Medulla oblongata (tissue), 1 donor: ENCODE data around the gene OXSR1.

ENCODE experiments used
- DNase-seq: peaks from one replicate; pipeline ENCODE4 v3.0.0-alpha.2; 2015; ENCODE audit errors: extremely low spot score

OXSR1 gene

GRCh38 chr3:38164952-38165721 lies at the start of gene OXSR1:
Gene OXSR1, plus strand, starts transcription at chr3:38165537. Its CDS starts 340 bp downstream, at chr3:38165877.
- DNase-seq, result peak; percentile 100

GRCh38 chr3:38115645-38116427 lies 49.5 kb upstream of the OXSR1 start:
- no peak for DNase-seq

DNA sequence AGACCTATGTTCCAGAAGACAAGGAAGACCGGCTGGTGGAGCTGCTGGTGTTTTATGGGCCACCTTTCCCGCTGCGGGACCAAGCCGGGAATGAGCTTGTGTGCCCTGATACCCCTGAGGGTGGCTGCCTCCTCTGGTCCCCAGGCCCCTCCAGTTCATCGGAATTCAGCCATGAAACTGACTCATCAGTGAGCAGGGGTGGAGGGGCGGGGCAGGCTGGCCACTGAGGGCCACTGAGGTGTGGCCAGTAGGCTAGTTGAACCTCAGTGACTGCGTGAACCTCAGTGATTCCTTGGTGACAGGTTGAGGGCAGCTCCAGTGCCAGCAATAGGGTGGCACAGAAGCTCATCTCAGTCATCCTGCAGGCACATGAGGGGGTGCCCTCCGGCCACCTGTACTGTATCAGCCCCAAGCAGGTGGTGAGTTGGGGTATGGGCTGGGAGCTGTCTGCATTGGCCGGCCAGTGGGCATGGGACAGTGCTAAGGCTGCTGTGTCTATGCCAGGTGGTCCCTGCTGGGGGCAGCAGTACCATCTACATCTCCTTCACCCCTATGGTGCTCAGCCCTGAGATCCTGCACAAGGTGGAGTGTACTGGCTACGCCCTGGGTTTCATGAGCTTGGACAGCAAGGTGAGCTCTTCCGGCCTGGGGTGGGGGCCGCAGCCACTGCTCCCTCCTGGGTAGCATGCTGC lies 48.7 kb upstream of the OXSR1 start:
- no peak for DNase-seq

GRCh38 chr3:38117163-38117716 lies 48.1 kb upstream of the OXSR1 start:
- DNase-seq, result peak; percentile 22

DNA sequence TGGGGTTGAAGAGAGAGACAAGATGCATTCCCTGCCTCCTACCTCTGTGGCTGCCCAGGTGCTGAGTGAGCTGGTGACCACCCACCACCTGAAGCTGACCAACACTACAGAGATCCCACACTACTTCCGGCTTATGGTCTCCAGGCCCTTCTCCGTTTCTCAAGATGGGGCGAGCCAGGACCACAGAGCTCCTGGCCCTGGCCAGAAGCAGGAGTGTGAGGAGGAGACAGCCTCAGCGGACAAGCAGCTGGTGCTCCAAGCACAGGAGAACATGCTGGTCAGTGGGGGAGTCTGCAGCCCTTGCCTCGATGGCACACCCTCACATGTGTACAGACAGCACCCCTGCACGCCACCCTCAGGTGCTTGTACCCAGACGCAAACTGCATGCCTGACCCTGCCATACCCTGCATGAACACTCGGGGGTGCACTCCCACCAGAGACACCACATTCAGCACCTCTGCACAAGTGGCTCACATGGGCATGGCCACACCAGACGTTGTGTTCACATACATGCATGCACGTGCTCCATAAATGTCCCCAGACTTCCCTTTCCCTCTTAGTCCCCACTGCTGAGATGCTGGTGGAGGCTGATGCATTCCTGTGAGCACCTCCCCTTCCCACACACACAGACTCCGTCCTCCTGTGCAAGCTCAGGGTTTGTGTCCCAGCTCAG lies 47.5 kb upstream of the OXSR1 start:
- DNase-seq, result peak; percentile 45

GRCh38 chr3:38118421-38119247 lies 46.7 kb upstream of the OXSR1 start:
- DNase-seq, result peak; percentile 46

DNA sequence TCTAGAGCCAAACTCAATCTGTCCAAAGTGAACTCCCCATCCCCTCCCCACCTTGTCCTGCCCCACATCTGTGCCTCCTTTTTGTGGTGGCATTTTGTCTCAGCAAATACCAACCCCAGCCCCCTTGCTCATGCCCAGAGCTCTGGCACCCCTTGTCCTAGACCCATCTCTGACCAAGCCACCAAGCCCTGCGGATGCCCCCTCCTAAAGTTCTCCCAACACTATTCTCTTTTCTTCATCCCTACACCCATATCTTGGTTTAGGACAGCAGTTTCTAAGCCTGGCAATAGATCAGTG lies 46.1 kb upstream of the OXSR1 start:
- no peak for DNase-seq

GRCh38 chr3:38119821-38120692 lies 45.3 kb upstream of the OXSR1 start:
- DNase-seq, result no peak

GRCh38 chr3:38120693-38121450 lies 44.5 kb upstream of the OXSR1 start:
- no peak for DNase-seq

DNA sequence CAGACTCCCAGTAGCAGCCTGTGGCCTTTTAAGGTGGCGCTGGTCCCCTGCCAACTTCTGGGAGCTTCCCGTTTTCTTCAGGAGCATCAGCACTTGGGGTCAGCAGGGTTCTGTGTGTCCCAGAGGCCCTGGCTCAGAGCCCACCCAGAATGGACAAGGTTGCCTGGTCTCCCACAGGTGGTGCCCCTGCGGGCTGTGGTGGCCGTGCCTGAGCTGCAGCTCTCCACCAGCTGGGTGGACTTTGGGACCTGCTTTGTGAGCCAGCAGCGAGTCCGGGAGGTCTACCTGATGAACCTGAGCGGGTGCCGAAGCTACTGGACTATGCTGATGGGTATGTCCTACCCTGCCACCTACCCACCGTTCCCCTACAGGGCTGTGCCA lies 43.9 kb upstream of the OXSR1 start:
- DNase-seq, result no peak

GRCh38 chr3:38121832-38122461 lies 43.4 kb upstream of the OXSR1 start:
- no peak for DNase-seq

DNA sequence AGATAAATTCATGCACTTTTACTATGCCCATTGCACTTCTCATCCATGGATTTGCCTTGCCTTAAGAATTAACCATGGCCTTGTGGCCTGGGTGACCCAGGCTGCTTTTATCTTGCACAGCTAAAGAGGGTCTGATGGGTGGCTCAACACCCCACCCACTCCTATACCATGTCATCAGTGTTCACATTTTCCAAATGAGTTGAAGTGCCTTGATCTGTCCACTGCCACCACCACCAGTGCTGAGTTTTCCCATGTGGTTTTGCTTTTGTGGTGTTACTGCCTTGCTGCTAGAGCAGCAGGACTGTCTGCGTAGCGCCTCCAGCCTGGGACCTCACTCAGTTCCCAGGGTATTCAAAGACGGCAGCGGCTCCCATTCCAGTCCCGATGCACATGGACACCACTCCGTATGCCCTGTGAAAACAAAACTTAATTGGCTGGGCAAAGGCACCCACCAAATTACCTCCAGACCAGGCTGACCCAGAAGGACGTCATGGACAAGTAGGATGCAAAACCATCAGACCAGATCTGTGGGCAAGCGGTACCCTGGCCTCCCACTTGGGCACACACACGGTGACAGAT lies 42.5 kb upstream of the OXSR1 start:
- no peak for DNase-seq

GRCh38 chr3:38124324-38125122 lies 40.8 kb upstream of the OXSR1 start:
- DNase-seq, result no peak

DNA sequence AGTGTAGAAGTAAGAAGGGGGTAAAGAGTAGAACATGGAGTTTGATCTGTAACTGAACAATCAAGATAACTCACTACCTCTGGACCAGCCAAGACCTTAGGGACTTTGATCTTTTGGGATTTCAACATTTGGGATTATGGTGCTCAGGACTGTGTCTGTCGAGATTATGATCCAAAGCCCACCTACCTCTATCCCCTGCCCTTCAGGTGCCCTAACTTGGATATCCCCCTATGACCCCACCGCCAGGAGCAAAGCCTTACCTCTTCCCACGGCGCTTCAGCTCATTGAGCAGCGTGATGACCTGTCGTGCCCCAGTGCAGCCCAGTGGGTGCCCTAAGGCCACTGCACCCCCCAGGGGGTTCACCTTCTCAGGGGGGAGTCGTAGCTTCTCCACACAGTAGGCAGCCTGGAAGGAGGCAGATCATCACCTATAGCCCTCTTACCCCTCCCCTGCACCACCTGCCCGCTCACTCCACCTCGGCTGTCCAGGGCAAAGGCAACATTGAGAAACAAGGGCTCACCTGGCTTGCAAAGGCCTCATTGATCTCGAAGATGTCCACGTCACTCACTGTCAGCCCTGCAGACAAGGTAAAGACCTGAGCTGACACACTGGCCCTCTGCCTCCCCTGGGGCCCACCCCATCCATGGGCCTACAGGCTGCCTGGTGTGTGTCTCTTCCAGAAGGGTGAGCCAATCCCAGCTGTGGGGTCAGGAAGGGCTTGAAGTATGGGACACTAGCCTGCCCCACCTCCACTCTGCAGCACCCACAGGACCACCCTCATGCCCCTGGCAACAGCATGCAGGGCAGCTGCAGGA lies 39.8 kb upstream of the OXSR1 start:
- no peak for DNase-seq

DNA sequence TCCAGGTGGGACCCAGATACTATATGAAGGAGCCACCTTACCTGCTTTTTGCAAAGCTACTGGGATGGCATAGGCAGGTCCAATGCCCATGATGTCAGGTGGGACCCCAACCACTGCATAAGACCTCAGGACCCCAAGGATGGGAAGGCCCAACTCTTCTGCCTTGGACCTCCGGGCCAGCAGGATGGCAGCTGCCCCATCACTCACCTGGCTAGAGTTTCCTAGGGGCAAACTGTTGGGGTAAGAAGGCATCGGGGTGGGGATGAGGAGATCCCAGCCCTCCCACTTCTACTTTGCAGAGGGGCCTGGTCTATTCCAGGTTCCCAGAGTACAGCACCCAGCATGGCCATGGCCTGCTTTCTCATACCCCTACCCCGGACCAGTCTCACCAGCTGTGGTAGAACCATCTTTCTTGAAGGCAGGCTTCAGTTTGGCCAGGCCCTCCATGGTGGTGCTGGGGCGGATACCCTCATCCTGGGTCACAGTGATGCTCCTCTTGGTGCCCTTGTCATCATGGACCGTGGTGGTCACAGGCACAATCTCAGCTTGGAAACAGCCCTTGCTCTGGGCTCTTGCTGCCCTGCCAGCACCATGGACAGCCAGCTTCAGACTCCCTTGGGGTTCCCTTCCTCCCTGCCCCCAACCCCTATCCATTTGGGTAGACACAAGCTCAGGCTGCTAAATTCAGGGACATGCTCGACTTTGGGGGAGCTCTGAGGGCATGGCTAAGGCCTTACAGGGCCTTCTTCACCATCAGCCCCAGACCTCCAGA lies 39.0 kb upstream of the OXSR1 start:
- no peak for DNase-seq
